GM23338 (cell line): Measurements from ENCODE around the gene TGFBR3.

ENCODE experiments used
- CREB1 ChIP-seq: fragments of 250-450 bp; sonication (Bioruptor Pico); IDR thresholded peaks from 2 replicates; pipeline ENCODE4 v1.5.0; 2020; ENCODE audit warnings: low read depth, mild to moderate bottlenecking, moderate library complexity
- EZH2 ChIP-seq: fragments of 200-600 bp; sonication (generic); IDR thresholded peaks from one replicate; pipeline ENCODE4 v1.8.0; 2017; ENCODE audit warnings: antibody characterized with exemption, mild to moderate bottlenecking, low read depth; ENCODE audit not compliant: unreplicated experiment
- EZH2phosphoT487 ChIP-seq: fragments of 200-600 bp; sonication (generic); IDR thresholded peaks from one replicate; pipeline ENCODE4 v1.8.1; 2018; ENCODE audit warnings: antibody characterized with exemption; ENCODE audit not compliant: unreplicated experiment
- POLR2AphosphoS5 ChIP-seq: IDR thresholded peaks from 2 replicates; pipeline ENCODE4 v1.6.1; 2016; ENCODE audit warnings: antibody characterized with exemption, low read depth
- ZNF114 ChIP-seq: fragments of 250-450 bp; sonication (Bioruptor Pico); IDR thresholded peaks from 2 replicates; pipeline ENCODE4 v1.5.0; 2020; ENCODE audit warnings: mild to moderate bottlenecking, moderate library complexity
- ZNF331 ChIP-seq: fragments of 250-450 bp; sonication (Bioruptor Pico); IDR thresholded peaks from 2 replicates; pipeline ENCODE4 v1.5.0; 2020; ENCODE audit warnings: low read depth, mild to moderate bottlenecking, moderate library complexity
- TF ChIP-seq, protein P1 (sequence below), 2 experiments: fragments of 200-600 bp in 1 of 2; sonication (generic) in 1 of 2; conservative IDR thresholded peaks; 2 replicates each; pipeline versions ENCODE4 v1.5.1 to v1.6.1; 2016 to 2017; ENCODE audit warnings: antibody characterized with exemption in 2 of 2, low read depth in 2 of 2, mild to moderate bottlenecking in 2 of 2, moderate library complexity in 1 of 2
- TF ChIP-seq, protein P2 (sequence below): IDR thresholded peaks from one replicate; pipeline ENCODE4 v1.6.1; 2018; ENCODE audit warnings: antibody characterized with exemption; ENCODE audit not compliant: unreplicated experiment
- TF ChIP-seq, protein P3 (sequence below): IDR thresholded peaks from 2 replicates; pipeline ENCODE4 v1.6.1; 2016; ENCODE audit warnings: antibody characterized with exemption

GRCh38 chr1:91870322-91870721 is 15.6 kb downstream of the TGFBR3 start:
- TF ChIP-seq, protein P1, sequence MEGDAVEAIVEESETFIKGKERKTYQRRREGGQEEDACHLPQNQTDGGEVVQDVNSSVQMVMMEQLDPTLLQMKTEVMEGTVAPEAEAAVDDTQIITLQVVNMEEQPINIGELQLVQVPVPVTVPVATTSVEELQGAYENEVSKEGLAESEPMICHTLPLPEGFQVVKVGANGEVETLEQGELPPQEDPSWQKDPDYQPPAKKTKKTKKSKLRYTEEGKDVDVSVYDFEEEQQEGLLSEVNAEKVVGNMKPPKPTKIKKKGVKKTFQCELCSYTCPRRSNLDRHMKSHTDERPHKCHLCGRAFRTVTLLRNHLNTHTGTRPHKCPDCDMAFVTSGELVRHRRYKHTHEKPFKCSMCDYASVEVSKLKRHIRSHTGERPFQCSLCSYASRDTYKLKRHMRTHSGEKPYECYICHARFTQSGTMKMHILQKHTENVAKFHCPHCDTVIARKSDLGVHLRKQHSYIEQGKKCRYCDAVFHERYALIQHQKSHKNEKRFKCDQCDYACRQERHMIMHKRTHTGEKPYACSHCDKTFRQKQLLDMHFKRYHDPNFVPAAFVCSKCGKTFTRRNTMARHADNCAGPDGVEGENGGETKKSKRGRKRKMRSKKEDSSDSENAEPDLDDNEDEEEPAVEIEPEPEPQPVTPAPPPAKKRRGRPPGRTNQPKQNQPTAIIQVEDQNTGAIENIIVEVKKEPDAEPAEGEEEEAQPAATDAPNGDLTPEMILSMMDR (conservative IDR thresholded peaks at IDR 0.05; ENCODE audit: low read depth in 2 of 2), result no peak
- TF ChIP-seq, protein P2, sequence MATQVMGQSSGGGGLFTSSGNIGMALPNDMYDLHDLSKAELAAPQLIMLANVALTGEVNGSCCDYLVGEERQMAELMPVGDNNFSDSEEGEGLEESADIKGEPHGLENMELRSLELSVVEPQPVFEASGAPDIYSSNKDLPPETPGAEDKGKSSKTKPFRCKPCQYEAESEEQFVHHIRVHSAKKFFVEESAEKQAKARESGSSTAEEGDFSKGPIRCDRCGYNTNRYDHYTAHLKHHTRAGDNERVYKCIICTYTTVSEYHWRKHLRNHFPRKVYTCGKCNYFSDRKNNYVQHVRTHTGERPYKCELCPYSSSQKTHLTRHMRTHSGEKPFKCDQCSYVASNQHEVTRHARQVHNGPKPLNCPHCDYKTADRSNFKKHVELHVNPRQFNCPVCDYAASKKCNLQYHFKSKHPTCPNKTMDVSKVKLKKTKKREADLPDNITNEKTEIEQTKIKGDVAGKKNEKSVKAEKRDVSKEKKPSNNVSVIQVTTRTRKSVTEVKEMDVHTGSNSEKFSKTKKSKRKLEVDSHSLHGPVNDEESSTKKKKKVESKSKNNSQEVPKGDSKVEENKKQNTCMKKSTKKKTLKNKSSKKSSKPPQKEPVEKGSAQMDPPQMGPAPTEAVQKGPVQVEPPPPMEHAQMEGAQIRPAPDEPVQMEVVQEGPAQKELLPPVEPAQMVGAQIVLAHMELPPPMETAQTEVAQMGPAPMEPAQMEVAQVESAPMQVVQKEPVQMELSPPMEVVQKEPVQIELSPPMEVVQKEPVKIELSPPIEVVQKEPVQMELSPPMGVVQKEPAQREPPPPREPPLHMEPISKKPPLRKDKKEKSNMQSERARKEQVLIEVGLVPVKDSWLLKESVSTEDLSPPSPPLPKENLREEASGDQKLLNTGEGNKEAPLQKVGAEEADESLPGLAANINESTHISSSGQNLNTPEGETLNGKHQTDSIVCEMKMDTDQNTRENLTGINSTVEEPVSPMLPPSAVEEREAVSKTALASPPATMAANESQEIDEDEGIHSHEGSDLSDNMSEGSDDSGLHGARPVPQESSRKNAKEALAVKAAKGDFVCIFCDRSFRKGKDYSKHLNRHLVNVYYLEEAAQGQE, result no peak
- TF ChIP-seq POLR2AphosphoS5, result no peak
- TF ChIP-seq EZH2, result no peak
- no peak for TF ChIP-seq CREB1 (CRISPR knock-in tag)
- TF ChIP-seq EZH2phosphoT487, result no peak
- TF ChIP-seq, protein P3, sequence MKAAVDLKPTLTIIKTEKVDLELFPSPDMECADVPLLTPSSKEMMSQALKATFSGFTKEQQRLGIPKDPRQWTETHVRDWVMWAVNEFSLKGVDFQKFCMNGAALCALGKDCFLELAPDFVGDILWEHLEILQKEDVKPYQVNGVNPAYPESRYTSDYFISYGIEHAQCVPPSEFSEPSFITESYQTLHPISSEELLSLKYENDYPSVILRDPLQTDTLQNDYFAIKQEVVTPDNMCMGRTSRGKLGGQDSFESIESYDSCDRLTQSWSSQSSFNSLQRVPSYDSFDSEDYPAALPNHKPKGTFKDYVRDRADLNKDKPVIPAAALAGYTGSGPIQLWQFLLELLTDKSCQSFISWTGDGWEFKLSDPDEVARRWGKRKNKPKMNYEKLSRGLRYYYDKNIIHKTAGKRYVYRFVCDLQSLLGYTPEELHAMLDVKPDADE, result no peak
- TF ChIP-seq ZNF114 (CRISPR knock-in tag), result no peak
- no peak for TF ChIP-seq ZNF331
